HG03354 (cell line): Measurements from ENCODE around the gene CDH15.
"Not testable (repeated sequence)": the region's sequence is repeated elsewhere in the genome, so short reads cannot be mapped to it uniquely, and the experiment has no call there.

Source experiments
- ATAC-seq: cut with Tn5 transposase; IDR thresholded peaks from one replicate; pipeline ENCODE4 v1.9.1; 2021; ENCODE audit warnings: mild to moderate bottlenecking; ENCODE audit not compliant: unreplicated experiment, poor library complexity, severe bottlenecking

The CDH15 gene

DNA sequence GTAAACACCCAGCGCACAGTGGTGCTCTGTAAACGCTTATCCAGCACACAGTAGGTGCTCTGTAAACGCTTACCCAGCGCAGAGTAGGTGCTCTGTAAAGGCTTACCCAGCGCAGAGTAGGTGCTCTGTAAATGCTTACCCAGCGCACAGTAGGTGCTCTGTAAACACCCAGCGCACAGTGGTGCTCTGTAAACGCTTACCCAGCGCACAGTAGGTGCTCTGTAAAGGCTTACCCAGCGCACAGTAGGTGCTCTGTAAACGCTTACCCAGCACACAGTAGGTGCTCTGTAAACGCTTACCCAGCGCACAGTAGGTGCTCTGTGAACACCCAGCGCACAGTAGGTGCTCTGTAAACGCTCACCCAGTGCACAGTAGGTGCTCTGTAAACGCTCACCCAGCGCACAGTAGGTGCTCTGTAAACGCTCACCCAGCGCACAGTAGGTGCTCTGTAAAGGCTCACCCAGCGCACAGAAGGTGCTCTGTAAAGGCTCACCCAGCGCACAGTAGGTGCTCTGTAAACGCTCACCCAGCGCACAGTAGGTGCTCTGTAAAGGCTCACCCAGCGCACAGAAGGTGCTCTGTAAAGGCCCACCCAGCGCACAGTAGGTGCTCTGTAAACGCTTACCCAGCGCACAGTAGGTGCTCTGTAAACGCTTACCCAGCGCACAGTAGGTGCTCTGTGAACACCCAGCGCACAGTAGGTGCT is 14.5 kb downstream of the CDH15 start:
- not testable (repeated sequence) for ATAC-seq

DNA sequence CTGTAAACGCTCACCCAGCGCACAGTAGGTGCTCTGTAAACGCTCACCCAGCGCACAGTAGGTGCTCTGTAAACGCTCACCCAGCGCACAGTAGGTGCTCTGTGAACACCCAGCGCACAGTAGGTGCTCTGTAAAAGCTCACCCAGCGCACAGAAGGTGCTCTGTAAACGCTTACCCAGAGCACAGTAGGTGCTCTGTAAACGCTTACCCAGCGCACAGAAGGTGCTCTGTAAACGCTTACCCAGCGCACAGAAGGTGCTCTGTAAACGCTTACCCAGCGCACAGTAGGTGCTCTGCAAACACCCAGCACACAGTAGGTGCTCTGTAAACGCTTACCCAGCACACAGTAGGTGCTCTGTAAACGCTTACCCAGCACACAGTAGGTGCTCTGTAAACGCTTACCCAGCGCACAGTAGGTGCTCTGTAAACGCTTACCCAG is 15.1 kb downstream of the CDH15 start:
- ATAC-seq = not testable (repeated sequence)

DNA sequence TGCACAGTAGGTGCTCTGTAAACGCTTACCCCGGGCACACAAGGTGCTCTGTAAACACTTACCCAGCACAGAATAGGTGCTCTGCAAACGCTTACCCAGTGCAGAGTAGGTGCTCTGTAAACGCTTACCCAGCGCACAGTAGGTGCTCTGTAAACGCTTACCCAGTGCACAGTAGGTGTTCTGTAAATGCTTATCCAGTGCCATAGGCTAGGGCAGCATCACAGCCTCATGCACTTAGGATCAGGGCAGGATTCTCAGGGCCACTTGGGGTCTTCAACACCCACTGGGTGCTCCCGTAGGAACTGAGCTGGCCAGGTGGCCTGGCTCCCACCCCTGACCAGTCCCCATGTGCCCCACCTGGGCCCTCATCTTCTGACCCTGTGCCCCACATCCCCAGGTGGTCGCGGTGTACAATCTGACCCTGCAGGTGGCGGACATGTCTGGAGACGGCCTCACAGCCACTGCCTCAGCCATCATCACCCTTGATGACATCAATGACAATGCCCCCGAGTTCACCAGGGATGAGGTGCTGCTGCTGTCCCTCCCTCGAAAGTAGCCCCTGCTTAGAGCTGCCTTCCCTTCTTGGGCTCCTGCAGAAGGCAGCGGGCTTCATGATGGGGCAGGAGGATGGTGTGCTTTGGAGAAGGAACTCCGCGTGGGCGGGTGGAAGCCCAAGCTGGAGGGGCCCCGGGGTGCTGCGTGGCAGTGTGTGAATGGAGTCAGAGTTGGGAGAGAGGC is 15.7 kb downstream of the CDH15 start:
- no peak for ATAC-seq

DNA sequence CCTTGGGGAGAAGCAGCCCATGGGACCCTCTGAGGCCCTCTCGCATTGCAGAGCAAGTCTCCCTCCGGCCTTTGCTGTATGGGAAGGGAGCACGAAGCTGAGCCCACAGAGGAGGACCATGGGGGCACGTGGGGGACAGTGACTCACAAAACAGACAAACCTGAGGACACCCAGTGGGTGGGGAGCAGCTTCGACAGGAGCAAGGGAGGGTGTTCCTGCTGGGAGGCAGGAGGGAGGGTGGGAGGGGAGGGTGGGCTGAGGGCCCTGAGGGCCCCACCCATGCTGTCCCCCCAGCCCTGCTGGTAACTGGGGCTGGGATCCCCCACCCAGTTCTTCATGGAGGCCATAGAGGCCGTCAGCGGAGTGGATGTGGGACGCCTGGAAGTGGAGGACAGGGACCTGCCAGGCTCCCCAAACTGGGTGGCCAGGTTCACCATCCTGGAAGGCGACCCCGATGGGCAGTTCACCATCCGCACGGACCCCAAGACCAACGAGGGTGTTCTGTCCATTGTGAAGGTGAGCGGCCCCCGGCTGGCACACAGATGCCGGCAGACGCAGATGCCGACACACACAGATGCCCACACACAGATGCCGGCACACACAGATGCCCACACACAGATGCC is 16.3 kb downstream of the CDH15 start:
- ATAC-seq = no peak

DNA sequence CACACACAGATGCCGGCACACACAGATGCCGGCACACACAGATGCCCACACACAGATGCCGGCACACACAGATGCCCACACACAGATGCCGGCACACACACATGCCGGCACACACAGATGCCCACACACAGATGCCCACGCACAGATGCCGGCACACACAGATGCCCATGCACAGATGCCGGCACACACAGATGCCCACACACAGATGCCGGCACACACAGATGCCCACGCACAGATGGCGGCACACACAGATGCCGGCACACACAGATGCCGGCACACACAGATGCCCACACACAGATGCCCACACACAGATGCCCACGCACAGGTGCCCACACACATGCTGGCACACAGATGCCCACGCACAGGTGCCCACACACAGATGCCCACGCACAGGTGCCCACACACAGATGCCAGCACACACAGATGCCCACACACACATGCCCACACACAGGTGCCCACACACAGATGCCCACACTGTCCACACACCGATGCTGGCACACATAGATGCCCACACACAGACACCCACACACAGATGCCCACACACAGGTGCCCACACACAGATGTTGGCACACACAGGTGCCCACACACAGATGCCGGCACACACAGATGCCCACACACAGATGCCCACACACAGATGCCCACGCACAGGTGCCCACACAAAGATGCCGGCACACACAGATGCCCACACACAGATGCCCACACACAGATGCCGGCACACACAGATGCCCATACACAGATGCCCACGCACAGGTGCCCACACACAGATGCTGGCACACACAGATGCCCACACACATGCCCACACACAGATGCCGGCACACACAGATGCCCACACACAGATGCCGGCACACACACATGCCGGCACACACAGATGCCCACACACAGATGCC is 17.2 kb downstream of the CDH15 start:
- not testable (repeated sequence) for ATAC-seq

DNA sequence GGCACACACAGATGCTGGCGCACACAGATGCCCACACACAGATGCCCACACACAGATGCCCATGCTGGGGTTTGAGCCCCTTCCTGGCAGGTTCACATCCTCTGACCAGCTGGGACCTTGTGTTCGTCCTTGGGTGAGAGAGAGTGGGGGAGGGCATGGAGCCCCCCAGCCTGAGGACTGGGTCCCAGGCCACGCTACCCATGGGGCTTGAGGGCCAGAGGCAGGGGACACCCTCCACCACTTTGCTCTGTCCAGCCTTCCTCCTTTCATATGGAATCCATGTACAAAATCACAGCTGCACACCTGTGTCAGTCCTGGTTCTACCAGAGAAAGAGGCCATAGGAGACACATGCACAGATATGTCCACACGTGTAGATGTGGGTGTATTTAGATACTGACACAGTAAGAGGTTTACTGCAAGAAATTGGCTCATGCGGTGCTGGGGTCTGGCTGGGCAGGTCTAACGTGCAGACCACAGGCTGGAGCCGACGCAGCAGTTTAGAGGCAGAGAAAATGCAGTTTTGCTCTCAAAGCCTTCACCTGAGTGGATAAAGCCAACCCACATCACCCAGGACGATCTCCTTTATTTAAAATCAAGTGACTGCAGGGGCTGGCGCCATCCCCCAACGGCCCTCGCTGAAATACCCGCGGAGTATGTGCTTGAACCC is 17.9 kb downstream of the CDH15 start:
- no peak for ATAC-seq

DNA sequence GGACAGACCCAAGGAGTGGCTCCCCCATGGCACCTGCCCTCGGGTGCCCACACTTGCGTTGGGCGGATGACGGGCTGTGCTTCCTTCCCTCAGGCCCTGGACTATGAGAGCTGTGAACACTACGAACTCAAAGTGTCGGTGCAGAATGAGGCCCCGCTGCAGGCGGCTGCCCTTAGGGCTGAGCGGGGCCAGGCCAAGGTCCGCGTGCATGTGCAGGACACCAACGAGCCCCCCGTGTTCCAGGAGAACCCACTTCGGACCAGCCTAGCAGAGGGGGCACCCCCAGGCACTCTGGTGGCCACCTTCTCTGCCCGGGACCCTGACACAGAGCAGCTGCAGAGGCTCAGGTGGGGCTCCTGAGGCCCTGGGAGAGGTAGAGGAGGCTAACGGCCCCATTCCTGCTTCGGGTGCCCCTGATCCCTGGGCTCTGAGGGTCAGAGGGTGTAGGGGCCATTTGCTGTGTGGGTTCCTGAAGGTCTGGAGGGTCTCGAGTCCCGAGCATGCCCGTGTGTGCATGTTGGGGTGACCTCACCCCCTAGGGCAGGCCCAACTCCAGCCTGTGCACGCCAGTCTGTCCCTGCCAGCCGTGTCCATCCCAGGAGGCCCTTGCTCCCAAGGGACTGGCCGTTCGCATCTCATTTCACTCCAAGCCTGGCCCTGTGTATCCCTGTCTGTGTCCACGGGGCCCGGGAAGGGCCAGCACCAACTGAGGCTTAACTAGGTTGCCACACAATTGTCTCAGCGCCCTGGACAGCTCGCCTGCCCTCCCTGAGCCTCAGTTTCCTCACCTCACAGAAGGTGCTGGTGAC is 18.8 kb downstream of the CDH15 start:
- no peak for ATAC-seq

DNA sequence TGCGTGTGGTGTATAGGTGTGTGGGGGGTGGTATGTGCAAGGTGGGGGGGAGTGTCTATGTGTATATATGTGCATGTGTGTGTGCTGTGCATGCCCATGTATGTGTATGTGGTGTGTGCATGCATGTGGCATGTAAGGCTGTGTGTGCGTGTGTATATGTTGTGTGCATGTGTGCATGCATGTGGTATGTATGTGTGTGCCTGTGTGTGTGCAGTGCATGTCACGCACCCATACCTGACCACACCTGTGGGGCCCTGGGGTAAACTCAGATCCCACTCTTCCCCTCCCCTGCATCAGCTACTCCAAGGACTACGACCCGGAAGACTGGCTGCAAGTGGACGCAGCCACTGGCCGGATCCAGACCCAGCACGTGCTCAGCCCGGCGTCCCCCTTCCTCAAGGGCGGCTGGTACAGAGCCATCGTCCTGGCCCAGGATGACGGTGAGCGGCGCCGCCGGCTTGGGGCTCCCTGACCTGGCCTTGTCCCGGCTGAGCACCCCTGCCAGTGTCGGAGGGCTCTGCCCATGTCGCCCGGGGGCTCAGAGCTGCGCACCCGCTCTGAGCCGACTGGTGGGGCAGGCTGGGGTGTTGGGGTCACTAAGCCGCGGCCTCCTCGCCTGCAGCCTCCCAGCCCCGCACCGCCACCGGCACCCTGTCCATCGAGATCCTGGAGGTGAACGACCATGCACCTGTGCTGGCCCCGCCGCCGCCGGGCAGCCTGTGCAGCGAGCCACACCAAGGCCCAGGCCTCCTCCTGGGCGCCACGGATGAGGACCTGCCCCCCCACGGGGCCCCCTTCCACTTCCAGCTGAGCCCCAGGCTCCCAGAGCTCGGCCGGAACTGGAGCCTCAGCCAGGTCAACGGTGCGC is 19.7 kb downstream of the CDH15 start:
- no peak for ATAC-seq

DNA sequence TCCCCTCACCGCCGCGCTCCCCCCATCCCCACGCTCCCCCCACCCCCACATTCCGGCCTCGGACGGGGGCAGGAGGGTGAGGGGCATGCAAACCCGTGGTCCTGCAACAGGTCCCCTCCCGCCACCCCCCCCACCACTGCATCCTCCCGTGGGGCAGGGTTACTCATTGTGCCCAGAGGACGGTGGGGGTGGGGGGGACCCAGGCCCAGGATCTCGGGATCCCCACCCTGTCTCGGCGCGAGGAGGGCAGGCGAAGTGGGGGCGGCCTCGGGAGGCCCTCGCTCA is 20.3 kb downstream of the CDH15 start:
- ATAC-seq = no peak

DNA sequence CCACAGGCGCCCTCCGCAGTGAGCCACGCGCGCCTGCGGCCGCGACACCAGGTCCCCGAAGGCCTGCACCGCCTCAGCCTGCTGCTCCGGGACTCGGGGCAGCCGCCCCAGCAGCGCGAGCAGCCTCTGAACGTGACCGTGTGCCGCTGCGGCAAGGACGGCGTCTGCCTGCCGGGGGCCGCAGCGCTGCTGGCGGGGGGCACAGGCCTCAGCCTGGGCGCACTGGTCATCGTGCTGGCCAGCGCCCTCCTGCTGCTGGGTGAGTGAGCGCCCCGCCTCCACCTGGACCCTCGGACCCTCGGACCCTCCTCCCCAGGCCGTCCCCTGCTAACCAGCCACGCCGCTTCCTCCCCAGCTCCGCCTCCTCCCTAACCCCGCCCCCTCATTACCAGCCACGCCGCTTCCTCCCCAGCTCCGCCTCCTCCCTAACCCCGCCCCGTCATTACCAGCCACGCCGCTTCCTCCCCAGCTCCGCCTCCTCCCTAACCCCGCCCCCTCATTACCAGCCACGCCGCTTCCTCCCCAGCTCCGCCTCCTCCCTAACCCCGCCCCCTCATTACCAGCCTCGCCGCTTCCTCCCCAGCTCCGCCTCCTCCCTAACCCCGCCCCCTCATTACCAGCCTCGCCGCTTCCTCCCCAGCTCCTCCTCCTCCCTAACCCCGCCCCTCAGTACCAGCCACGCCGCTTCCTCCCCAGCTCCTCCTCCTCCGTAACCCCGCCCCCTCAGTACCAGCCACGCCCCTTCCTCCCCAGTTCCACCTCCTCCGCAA is 20.8 kb downstream of the CDH15 start:
- ATAC-seq = peak; percentile 44

DNA sequence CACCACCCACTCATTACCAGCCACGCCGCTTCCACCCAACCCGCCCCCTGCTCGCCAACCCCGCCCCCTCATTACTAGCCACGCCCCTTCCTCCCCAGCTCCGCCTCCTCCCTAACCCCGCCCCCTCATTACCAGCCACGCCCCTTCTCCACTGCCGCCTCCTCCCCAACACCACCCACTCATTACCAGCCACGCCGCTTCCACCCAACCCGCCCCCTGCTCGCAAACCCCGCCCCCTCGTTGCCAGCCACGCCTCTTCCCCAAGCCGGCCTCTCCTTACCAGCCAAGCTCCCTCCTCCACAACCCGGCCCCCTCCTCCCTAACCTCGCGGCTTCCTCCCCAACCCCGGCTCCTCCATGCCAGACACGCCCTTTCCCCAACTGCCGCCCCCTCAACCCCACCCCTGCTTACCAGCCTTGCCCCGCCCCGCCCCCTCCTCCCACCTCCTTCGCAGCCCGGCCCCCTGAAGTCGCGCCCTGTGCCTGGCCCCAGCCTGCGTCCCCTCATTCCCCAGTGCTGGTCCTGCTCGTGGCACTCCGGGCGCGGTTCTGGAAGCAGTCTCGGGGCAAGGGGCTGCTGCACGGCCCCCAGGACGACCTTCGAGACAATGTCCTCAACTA is 21.5 kb downstream of the CDH15 start:
- no peak for ATAC-seq

DNA sequence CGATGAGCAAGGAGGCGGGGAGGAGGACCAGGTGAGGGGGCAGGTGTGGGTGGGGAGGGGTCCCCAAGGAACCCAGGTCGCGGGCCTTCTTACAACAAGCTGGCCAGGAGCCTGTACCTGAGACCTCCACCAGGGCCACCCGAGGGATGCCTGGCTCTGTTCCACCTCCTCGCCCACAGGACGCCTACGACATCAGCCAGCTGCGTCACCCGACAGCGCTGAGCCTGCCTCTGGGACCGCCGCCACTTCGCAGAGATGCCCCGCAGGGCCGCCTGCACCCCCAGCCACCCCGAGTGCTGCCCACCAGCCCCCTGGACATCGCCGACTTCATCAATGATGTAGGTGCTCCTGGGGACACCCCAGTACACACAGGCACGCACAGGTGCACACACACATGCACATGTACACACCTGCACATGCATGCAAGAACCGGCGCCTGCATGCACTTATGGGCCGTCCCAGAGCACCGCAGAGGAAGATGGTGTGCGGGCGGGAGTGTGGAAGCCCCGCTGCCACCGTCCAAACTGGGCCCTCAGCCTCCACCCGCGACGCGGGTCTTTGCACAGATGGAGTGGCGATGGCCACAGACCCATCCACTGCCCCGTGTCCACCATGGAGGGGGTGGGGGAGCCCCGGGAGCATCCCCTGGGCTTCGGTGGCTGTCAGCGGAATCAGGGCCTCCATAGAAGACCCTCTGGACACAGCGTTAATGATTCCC is 22.2 kb downstream of the CDH15 start:
- no peak for ATAC-seq

DNA sequence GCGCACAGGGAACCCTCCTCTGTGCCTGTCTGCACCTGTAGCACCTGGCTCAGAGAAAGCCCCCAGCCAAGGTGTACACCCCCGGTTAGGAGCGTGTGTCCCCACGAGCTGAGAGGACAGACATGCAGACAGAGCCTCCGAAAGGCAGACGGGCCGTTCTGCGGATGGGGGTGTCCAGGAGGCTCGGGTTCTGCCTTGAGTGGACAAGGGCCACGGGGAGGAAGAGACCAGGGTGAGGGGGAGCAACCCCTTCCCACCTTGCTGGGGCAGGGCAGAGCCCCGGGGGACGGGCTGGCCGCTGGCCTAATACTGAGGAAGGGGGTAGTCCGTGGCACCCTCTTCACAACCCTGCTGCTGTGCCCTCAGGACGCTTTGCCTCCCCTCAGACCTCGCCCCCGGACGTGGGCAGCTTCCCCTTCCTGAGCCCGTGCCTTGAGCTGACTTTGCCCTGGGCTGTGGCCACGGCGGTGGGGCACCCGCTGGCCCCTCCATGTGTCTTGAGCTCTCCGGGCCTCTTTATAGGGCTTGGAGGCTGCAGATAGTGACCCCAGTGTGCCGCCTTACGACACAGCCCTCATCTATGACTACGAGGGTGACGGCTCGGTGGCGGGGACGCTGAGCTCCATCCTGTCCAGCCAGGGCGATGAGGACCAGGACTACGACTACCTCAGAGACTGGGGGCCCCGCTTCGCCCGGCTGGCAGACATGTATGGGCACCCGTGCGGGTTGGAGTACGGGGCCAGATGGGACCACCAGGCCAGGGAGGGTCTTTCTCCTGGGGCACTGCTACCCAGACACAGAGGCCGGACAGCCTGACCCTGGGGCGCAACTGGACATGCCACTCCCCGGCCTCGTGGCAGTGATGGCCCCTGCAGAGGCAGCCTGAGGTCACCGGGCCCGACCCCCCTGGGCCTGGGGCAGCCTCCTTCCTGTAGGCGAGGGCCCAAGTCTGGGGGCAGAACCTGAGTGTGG is 23.1 kb downstream of the CDH15 start:
- ATAC-seq = no peak

DNA sequence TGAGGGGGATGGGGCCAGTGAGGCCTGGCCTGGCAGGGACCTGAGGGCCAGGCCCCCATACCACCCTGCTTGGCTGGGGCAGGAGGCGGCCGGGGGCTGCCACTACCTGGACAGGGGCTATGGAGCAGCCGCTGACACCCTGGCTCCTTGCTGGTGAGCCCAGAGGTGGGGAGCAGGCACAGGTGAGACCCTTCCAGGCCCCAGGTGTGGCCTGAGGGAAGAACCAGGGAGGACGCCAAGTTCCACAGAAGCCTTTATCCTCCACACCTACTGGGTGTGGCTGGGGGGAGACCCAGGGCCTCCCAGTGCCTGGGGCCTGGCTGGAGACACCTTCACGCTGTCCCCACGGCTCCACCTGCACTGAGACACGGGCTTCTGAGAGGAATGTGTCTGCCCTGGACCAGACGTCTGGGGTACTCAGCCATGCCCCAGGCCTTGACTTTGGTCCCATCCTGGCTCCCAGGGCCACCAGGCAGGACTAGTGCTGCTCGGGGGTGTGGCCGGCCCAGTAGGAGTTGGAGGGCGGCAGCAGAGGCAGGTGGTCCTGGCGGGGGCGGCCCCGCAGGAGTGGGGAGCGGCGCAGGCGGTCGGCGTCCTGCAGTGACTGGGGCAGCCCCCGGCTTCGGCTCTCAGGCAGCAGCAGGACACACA is 24.1 kb downstream of the CDH15 start:
- ATAC-seq = no peak
